Fibroblast of lung (primary cell): ENCODE measurements around the gene FAM114A1. TPM values are rescaled to one million over a fixed set of nuclear protein-coding genes. Genes with fewer than 3 reads are reported as not detected.
"Not testable (repeated sequence)": the region's sequence is repeated elsewhere in the genome, so short reads cannot be mapped to it uniquely, and the experiment has no call there.

Experiments used
- DNase-seq, 2 donors: peaks; one replicate each; pipeline versions ENCODE4 v3.0.0 to v3.0.0-alpha.2; 2010; ENCODE audit warnings: low read depth in 2 of 2
- H2AFZ ChIP-seq: 2 replicates; pipeline ENCODE4 v1.5.1; 2012; ENCODE audit warnings: low read length, control low read depth, inconsistent platforms
- H3K27ac ChIP-seq: 2 replicates; pipeline ENCODE4 v1.5.1; 2011; ENCODE audit warnings: low read length, control low read depth; ENCODE audit not compliant: insufficient read depth
- H3K27me3 ChIP-seq: 2 replicates; pipeline ENCODE4 v1.5.1; 2011; ENCODE audit warnings: mild to moderate bottlenecking, low read length; ENCODE audit not compliant: control insufficient read depth, insufficient read depth
- H3K36me3 ChIP-seq: 2 replicates; pipeline ENCODE4 v1.5.1; 2011; ENCODE audit warnings: low read length; ENCODE audit not compliant: control insufficient read depth, insufficient read depth
- H3K4me1 ChIP-seq: 2 replicates; pipeline ENCODE4 v1.5.1; 2011; ENCODE audit warnings: low read length; ENCODE audit not compliant: control insufficient read depth, insufficient read depth; ENCODE audit errors: extremely low read depth
- H3K4me2 ChIP-seq: 2 replicates; pipeline ENCODE4 v1.5.1; 2011; ENCODE audit warnings: low read length, control low read depth; ENCODE audit not compliant: insufficient read depth; ENCODE audit errors: extremely low read depth
- H3K4me3 ChIP-seq, 4 experiments: fragments of 200-600 bp in 1 of 4; sonication (generic) in 1 of 4; replicated peaks in 1 of 4; 2 replicates each; pipeline ENCODE4 v1.5.1; 2011 to 2016; ENCODE audit warnings: low read length in 4 of 4, low read depth in 3 of 4, mild to moderate bottlenecking in 3 of 4, control low read depth in 2 of 4, inconsistent platforms in 1 of 4, mixed read lengths in 1 of 4; ENCODE audit not compliant: insufficient read depth in 1 of 4; ENCODE audit errors: control extremely low read depth in 1 of 4
- H3K79me2 ChIP-seq: 2 replicates; pipeline ENCODE4 v1.5.1; 2012; ENCODE audit warnings: mild to moderate bottlenecking, low read length, inconsistent platforms; ENCODE audit not compliant: control insufficient read depth, insufficient read depth
- H3K9ac ChIP-seq: 2 replicates; pipeline ENCODE4 v1.5.1; 2011; ENCODE audit warnings: mild to moderate bottlenecking, low read length, control low read depth; ENCODE audit not compliant: insufficient read depth
- H3K9me3 ChIP-seq: 2 replicates; pipeline ENCODE4 v1.5.1; 2012; ENCODE audit warnings: low read depth, low read length; ENCODE audit not compliant: control insufficient read depth, insufficient read depth
- H4K20me1 ChIP-seq: 2 replicates; pipeline ENCODE4 v1.5.1; 2011; ENCODE audit warnings: low read length; ENCODE audit not compliant: control insufficient read depth, insufficient read depth; ENCODE audit errors: extremely low read depth
- CTCF ChIP-seq, 2 donors: IDR thresholded peaks in 1 of 2; conservative IDR thresholded peaks in 1 of 2; 1 replicate in 1 of 2; 2 replicates in 1 of 2; pipeline ENCODE4 v1.5.1; 2011 to 2012; ENCODE audit warnings: low read length in 2 of 2, control low read depth in 1 of 2, inconsistent platforms in 1 of 2, low read depth in 1 of 2, mild to moderate bottlenecking in 1 of 2
- EZH2 ChIP-seq: IDR thresholded peaks from 2 replicates; pipeline ENCODE4 v1.5.1; 2012; ENCODE audit warnings: low read length, control low read depth, mild to moderate bottlenecking; ENCODE audit errors: missing control alignments
- polyA plus RNA-seq, 2 donors: library from polyadenylated mRNA; depleted of rRNA in 1 of 2; stranded (reverse) in 1 of 2; unstranded in 1 of 2; fragments of >200 nt; gene quantifications; 2 replicates each; pipeline ENCODE4 v1.2.1, GENCODE V29; 2011 to 2012; ENCODE audit warnings: missing spikeins in 1 of 2
- total RNA-seq: library from RNA; depleted of rRNA; stranded (reverse); fragments of >200 nt; gene quantifications from 2 replicates; pipeline ENCODE4 v1.2.1, GENCODE V29; 2014

The FAM114A1 gene
- total and polyA plus RNA-seq, 2 donors (not counting 1 experiment from before 2014, with no cell fraction given) = 296 to 402 TPM

GRCh38 chr4:38909015-38909414, 41.4 kb downstream of the FAM114A1 start:
- DNase-seq = no peak
- no peaks in the 10 kb centered on the region for H3K9me3 ChIP-seq
- no peaks in the 10 kb centered on the region for H3K27me3 ChIP-seq
- no peaks in the 10 kb centered on the region for H4K20me1 ChIP-seq
- H3K4me3 ChIP-seq = no peak overlapping the region
- no peak overlapping the region for H3K4me2 ChIP-seq
- no peak for TF ChIP-seq CTCF (conservative IDR thresholded peaks at IDR 0.05 in 1 of 2, IDR thresholded peaks at IDR 0.05 in 1 of 2; ENCODE audit: low read depth in 1 of 2, low read length in 2 of 2)
- no peak for TF ChIP-seq EZH2
- H3K4me1 ChIP-seq = no peaks in the 10 kb centered on the region
- H3K79me2 ChIP-seq = no peaks in the 10 kb centered on the region
- H3K9ac ChIP-seq = no peak overlapping the region
- peaks cover 41% of the 10 kb centered on the region for H3K36me3 ChIP-seq
- H3K27ac ChIP-seq = no peak overlapping the region
- no peak overlapping the region for H2AFZ ChIP-seq

GRCh38 chr4:38911257-38911656, 43.7 kb downstream of the FAM114A1 start:
- H4K20me1 ChIP-seq = no peaks in the 10 kb centered on the region
- H3K79me2 ChIP-seq = no peaks in the 10 kb centered on the region
- H3K27me3 ChIP-seq = no peaks in the 10 kb centered on the region
- no peaks in the 10 kb centered on the region for H3K9me3 ChIP-seq
- H3K4me1 ChIP-seq = no peaks in the 10 kb centered on the region
- H2AFZ ChIP-seq = no peak overlapping the region
- no peak overlapping the region for H3K4me2 ChIP-seq
- no peak overlapping the region for H3K27ac ChIP-seq
- no peak for DNase-seq
- no peak overlapping the region for H3K4me3 ChIP-seq
- peaks cover 39% of the 10 kb centered on the region for H3K36me3 ChIP-seq
- no peak overlapping the region for H3K9ac ChIP-seq
- TF ChIP-seq CTCF (conservative IDR thresholded peaks at IDR 0.05 in 1 of 2, IDR thresholded peaks at IDR 0.05 in 1 of 2; ENCODE audit: low read depth in 1 of 2, low read length in 2 of 2) (no peak), EZH2 (no peak)

GRCh38 chr4:38914854-38915253, 47.2 kb downstream of the FAM114A1 start:
- no peak for TF ChIP-seq CTCF (conservative IDR thresholded peaks at IDR 0.05 in 1 of 2, IDR thresholded peaks at IDR 0.05 in 1 of 2; ENCODE audit: low read depth in 1 of 2, low read length in 2 of 2)
- TF ChIP-seq EZH2 = no peak
- no peak overlapping the region for H2AFZ ChIP-seq
- H4K20me1 ChIP-seq = no peaks in the 10 kb centered on the region
- no peak overlapping the region for H3K27ac ChIP-seq
- peaks cover 33% of the 10 kb centered on the region for H3K36me3 ChIP-seq
- no peak overlapping the region for H3K9ac ChIP-seq
- no peaks in the 10 kb centered on the region for H3K27me3 ChIP-seq
- H3K4me2 ChIP-seq = no peak overlapping the region
- no peaks in the 10 kb centered on the region for H3K9me3 ChIP-seq
- no peaks in the 10 kb centered on the region for H3K79me2 ChIP-seq
- no peaks in the 10 kb centered on the region for H3K4me1 ChIP-seq
- no peak for DNase-seq
- no peak overlapping the region for H3K4me3 ChIP-seq

GRCh38 chr4:38916267-38916666, 48.7 kb downstream of the FAM114A1 start:
- not testable (repeated sequence) for H3K9me3 ChIP-seq, H3K9ac ChIP-seq, H4K20me1 ChIP-seq, H3K27ac ChIP-seq, H2AFZ ChIP-seq, DNase-seq, H3K4me3 ChIP-seq, H3K27me3 ChIP-seq, H3K79me2 ChIP-seq, H3K4me1 ChIP-seq, H3K4me2 ChIP-seq
- H3K36me3 ChIP-seq = peaks cover 24% of the 10 kb centered on the region
